NT2/D1 (cell line): ENCODE data around the gene LRTM1.

ENCODE experiments used
- SUZ12 ChIP-seq: IDR thresholded peaks from 2 replicates; pipeline ENCODE4 v1.6.1; 2011; ENCODE audit not compliant: insufficient read length, insufficient read depth; ENCODE audit errors: extremely low read depth
- YY1 ChIP-seq: IDR thresholded peaks from 2 replicates; pipeline ENCODE4 v1.6.1; 2011; ENCODE audit not compliant: insufficient read length, insufficient read depth
- ZNF274 ChIP-seq: IDR thresholded peaks from 2 replicates; pipeline ENCODE4 v1.6.1; 2011; ENCODE audit warnings: mild to moderate bottlenecking, low read depth, low read length

DNA sequence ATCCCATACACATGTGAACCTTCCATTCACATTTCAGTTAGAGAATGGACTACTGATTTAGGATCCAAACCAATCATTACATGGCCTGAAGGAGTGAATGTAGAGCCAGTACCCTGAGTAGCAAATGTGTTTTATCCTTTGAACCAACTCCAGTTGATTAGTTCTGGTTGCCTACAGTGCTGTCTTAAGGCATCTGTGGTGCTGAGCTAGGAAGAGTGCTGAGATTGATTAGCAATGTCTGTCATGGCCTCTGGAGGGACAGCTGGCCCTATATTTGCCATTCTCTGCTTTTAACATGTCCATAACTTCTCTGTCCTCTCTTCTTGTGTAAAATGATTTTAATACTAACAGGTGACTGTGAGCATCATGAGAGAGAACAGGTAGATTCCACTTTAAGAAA is 11.1 kb downstream of the LRTM1 start:
- TF ChIP-seq YY1 (no peak), ZNF274 (no peak), SUZ12 (no peak)
